Nephron progenitor cell (in vitro differentiated cells): Measurements from ENCODE around the gene EXOC4.

Experiments
- DNase-seq: peaks from one replicate; pipeline ENCODE4 v3.0.0; 2021
- H3K27ac Mint-ChIP-seq: 2 replicates; pipeline ENCODE4 v1.8.0; 2021; ENCODE audit warnings: mild to moderate bottlenecking, moderate library complexity, mixed read lengths
- H3K27me3 Mint-ChIP-seq: 2 replicates; pipeline ENCODE4 v1.8.0; 2021; ENCODE audit warnings: mild to moderate bottlenecking, low read depth, mixed read lengths; ENCODE audit not compliant: poor library complexity
- H3K36me3 Mint-ChIP-seq: 2 replicates; pipeline ENCODE4 v1.8.0; 2021; ENCODE audit warnings: low read depth, mixed read lengths
- H3K4me1 Mint-ChIP-seq: 2 replicates; pipeline ENCODE4 v1.8.0; 2021; ENCODE audit warnings: mixed read lengths
- H3K4me3 Mint-ChIP-seq: 2 replicates; pipeline ENCODE4 v1.8.0; 2021; ENCODE audit warnings: mild to moderate bottlenecking, moderate library complexity, mixed read lengths
- H3K9me3 Mint-ChIP-seq: 2 replicates; pipeline ENCODE4 v1.8.0; 2021; ENCODE audit warnings: mild to moderate bottlenecking, moderate library complexity, mixed read lengths
- TF ChIP-seq, protein P1 (sequence below): fragments of 200-600 bp; sonication (generic); IDR thresholded peaks from 2 replicates; pipeline ENCODE4 v1.5.0; 2021; ENCODE audit warnings: antibody characterized with exemption

The EXOC4 gene

DNA sequence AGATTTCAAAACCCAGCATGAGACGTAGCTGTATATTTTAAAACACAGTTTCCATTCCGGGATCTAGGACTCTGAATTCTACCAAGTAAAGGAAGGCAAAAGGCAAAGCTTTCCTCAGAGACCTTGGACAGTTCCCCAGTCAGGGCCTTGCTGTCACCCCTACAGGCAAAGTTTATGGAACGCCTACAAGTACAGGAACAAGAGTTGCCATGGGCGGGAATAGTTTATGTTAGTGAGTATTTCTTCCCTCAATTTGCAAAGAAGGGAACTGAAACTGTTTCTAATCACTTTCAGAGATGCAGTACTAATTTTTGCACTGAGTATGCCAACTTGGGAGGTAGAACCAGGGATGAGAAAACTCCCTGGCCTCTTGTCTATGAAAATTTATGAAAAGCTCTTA, 806.1 kb downstream of the EXOC4 start:
- TF ChIP-seq, protein P1, sequence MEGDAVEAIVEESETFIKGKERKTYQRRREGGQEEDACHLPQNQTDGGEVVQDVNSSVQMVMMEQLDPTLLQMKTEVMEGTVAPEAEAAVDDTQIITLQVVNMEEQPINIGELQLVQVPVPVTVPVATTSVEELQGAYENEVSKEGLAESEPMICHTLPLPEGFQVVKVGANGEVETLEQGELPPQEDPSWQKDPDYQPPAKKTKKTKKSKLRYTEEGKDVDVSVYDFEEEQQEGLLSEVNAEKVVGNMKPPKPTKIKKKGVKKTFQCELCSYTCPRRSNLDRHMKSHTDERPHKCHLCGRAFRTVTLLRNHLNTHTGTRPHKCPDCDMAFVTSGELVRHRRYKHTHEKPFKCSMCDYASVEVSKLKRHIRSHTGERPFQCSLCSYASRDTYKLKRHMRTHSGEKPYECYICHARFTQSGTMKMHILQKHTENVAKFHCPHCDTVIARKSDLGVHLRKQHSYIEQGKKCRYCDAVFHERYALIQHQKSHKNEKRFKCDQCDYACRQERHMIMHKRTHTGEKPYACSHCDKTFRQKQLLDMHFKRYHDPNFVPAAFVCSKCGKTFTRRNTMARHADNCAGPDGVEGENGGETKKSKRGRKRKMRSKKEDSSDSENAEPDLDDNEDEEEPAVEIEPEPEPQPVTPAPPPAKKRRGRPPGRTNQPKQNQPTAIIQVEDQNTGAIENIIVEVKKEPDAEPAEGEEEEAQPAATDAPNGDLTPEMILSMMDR = no peak
- DNase-seq = peak; percentile 5
- no peaks in the 10 kb centered on the region for H3K36me3 Mint-ChIP-seq
- no peaks in the 10 kb centered on the region for H3K27me3 Mint-ChIP-seq
- no peaks in the 10 kb centered on the region for H3K9me3 Mint-ChIP-seq
- no peak overlapping the region for H3K27ac Mint-ChIP-seq
- H3K4me1 Mint-ChIP-seq = no peaks in the 10 kb centered on the region
- no peak overlapping the region for H3K4me3 Mint-ChIP-seq

DNA sequence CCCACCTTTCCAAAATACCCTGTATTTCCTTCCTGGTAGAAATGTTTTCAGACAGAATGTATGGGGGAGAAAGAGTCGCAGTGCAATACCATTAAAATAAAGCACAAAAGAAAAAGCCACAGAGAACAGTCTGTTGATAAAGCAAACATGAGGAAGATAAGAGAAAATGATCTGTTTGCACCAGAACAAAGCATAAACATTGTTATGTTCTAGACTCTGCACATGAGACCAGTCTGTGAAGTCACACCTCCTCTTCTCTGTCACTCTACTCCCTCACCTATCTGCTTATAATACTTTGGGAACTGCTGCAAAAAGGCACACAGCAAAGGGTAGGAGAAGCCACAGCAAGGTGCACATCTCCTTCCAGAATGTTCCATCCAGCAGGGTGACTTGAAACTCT, 807.0 kb downstream of the EXOC4 start:
- H3K4me3 Mint-ChIP-seq = no peak overlapping the region
- H3K27me3 Mint-ChIP-seq = no peaks in the 10 kb centered on the region
- no peak overlapping the region for H3K27ac Mint-ChIP-seq
- no peaks in the 10 kb centered on the region for H3K4me1 Mint-ChIP-seq
- DNase-seq = no peak
- H3K9me3 Mint-ChIP-seq = no peaks in the 10 kb centered on the region
- H3K36me3 Mint-ChIP-seq = peaks cover 7% of the 10 kb centered on the region
- TF ChIP-seq, protein P1 = no peak

- Mint-ChIP-seq H3K9me3 (no peaks in the 10 kb centered on the region), H3K27me3 (no peaks in the 10 kb centered on the region), H3K27ac (no peak overlapping the region), H3K4me1 (no peaks in the 10 kb centered on the region), H3K36me3 (peaks cover 17% of the 10 kb centered on the region), H3K4me3 (no peak overlapping the region)
- no peak for DNase-seq
- TF ChIP-seq, protein P1 = no peak
Measured at GRCh38 chr7:134060874-134061273, 808.0 kb downstream of the EXOC4 start.

GRCh38 chr7:134062460-134062859, 809.6 kb downstream of the EXOC4 start:
- TF ChIP-seq, protein P1 = no peak
- H3K27me3 Mint-ChIP-seq = no peaks in the 10 kb centered on the region
- H3K27ac Mint-ChIP-seq = no peak overlapping the region
- no peaks in the 10 kb centered on the region for H3K4me1 Mint-ChIP-seq
- no peak overlapping the region for H3K4me3 Mint-ChIP-seq
- H3K36me3 Mint-ChIP-seq = peaks cover 30% of the 10 kb centered on the region
- DNase-seq = no peak
- no peaks in the 10 kb centered on the region for H3K9me3 Mint-ChIP-seq

- TF ChIP-seq, protein P1 = no peak
- no peaks in the 10 kb centered on the region for H3K27me3 Mint-ChIP-seq
- no peak overlapping the region for H3K27ac Mint-ChIP-seq
- H3K4me3 Mint-ChIP-seq = no peak overlapping the region
- no peaks in the 10 kb centered on the region for H3K9me3 Mint-ChIP-seq
- peaks cover 35% of the 10 kb centered on the region for H3K36me3 Mint-ChIP-seq
- no peak for DNase-seq
- H3K4me1 Mint-ChIP-seq = no peaks in the 10 kb centered on the region
Measured at GRCh38 chr7:134065415-134065814, 812.5 kb downstream of the EXOC4 start.

DNA sequence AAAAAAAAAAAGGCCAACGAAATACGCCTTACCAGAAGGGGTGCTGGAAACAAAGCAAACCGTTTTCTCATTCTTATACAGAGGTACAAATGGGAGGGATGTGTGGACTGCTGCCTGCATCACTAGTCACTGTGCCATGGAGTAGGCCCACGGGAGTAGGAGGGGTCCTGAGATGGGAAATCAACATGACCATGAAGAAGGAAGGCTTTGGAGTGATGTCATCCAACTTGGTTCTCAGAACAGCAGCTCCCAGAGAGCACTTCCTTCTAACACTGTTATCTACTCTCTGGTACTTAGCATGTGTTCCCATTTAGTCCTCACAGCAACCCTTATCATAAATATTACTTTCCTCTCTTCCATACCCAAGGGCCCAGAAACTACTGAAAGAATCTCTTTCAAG, 814.3 kb downstream of the EXOC4 start:
- Mint-ChIP-seq H3K4me1 (no peaks in the 10 kb centered on the region), H3K27me3 (no peaks in the 10 kb centered on the region), H3K27ac (no peak overlapping the region), H3K9me3 (no peaks in the 10 kb centered on the region), H3K4me3 (no peak overlapping the region), H3K36me3 (peaks cover 35% of the 10 kb centered on the region)
- no peak for DNase-seq
- TF ChIP-seq, protein P1 = no peak
